ENCODE measurements around the gene ACOX3.

The ACOX3 gene

GRCh38 chr4:8368998-8369397, 71.5 kb downstream of the ACOX3 start:
- Histone ChIP-seq H3K36me3 (ENCODE audit: insufficient read depth, low read length) (no peaks in the 10 kb centered on the region; the same call in 1 of the 2 replicates), H3K27ac (ENCODE audit: low read depth, low read length, poor library complexity, severe bottlenecking) (no peak overlapping the region), H3K9me3 (ENCODE audit: low read length) (no peaks in the 10 kb centered on the region), H3K4me2 (ENCODE audit: low read length) (no peak overlapping the region), H3K4me1 (ENCODE audit: insufficient read depth, low read length, severe bottlenecking) (no peaks in the 10 kb centered on the region), H3F3A (ENCODE audit: insufficient read depth, low read length) (no peaks in the 10 kb centered on the region), H4K20me1 (ENCODE audit: insufficient read depth, low read length) (no peaks in the 10 kb centered on the region), H2AFZ (ENCODE audit: low read length) (no peak overlapping the region), H3K9ac (ENCODE audit: low read length) (no peak overlapping the region), H3K79me2 (ENCODE audit: insufficient read depth, low read length) (no peaks in the 10 kb centered on the region), H3K9me2 (ENCODE audit: low read depth, low read length) (no peaks in the 10 kb centered on the region), H3K27me3 (ENCODE audit: insufficient read depth, low read length) (no peaks in the 10 kb centered on the region), H3K4me3 (ENCODE audit: low read depth, low read length, poor library complexity, severe bottlenecking) (no peak overlapping the region)
- no peak for TF ChIP-seq EZH2 (IDR thresholded peaks at IDR 0.05; ENCODE audit: borderline replicate concordance, low read length)
- no peak for TF ChIP-seq CTCF (IDR thresholded peaks at IDR 0.05; ENCODE audit: low read length)

GRCh38 chr4:8368061-8368481, 72.5 kb downstream of the ACOX3 start:
- Histone ChIP-seq H3K79me2 (ENCODE audit: insufficient read depth, low read length) (no peaks in the 10 kb centered on the region), H3K4me1 (ENCODE audit: insufficient read depth, low read length, severe bottlenecking) (no peaks in the 10 kb centered on the region), H3K4me3 (ENCODE audit: low read depth, low read length, poor library complexity, severe bottlenecking) (no peak overlapping the region), H4K20me1 (ENCODE audit: insufficient read depth, low read length) (no peaks in the 10 kb centered on the region), H3K27me3 (ENCODE audit: insufficient read depth, low read length) (no peaks in the 10 kb centered on the region), H3K4me2 (ENCODE audit: low read length) (no peak overlapping the region), H3K9me2 (ENCODE audit: low read depth, low read length) (no peaks in the 10 kb centered on the region), H3K9ac (ENCODE audit: low read length) (no peak overlapping the region), H3K36me3 (ENCODE audit: insufficient read depth, low read length) (no peaks in the 10 kb centered on the region; the same call in 1 of the 2 replicates), H2AFZ (ENCODE audit: low read length) (no peak overlapping the region), H3K9me3 (ENCODE audit: low read length) (no peaks in the 10 kb centered on the region), H3F3A (ENCODE audit: insufficient read depth, low read length) (no peaks in the 10 kb centered on the region), H3K27ac (ENCODE audit: low read depth, low read length, poor library complexity, severe bottlenecking) (no peak overlapping the region)
- TF ChIP-seq EZH2 (IDR thresholded peaks at IDR 0.05; ENCODE audit: borderline replicate concordance, low read length) (no peak), CTCF (IDR thresholded peaks at IDR 0.05; ENCODE audit: low read length) (no peak)

- H3F3A ChIP-seq (ENCODE audit: insufficient read depth, low read length) = no peaks in the 10 kb centered on the region
- H2AFZ ChIP-seq (ENCODE audit: low read length) = no peak overlapping the region
- H3K4me3 ChIP-seq (ENCODE audit: low read depth, low read length, poor library complexity, severe bottlenecking) = no peak overlapping the region
- TF ChIP-seq CTCF (IDR thresholded peaks at IDR 0.05; ENCODE audit: low read length) = no peak
- TF ChIP-seq EZH2 (IDR thresholded peaks at IDR 0.05; ENCODE audit: borderline replicate concordance, low read length) = no peak
- H3K36me3 ChIP-seq (ENCODE audit: insufficient read depth, low read length) = no peaks in the 10 kb centered on the region; the same call in 1 of the 2 replicates
- H3K4me1 ChIP-seq (ENCODE audit: insufficient read depth, low read length, severe bottlenecking) = no peaks in the 10 kb centered on the region
- no peak overlapping the region for H3K27ac ChIP-seq (ENCODE audit: low read depth, low read length, poor library complexity, severe bottlenecking)
- H3K9me3 ChIP-seq (ENCODE audit: low read length) = no peaks in the 10 kb centered on the region
- H4K20me1 ChIP-seq (ENCODE audit: insufficient read depth, low read length) = no peaks in the 10 kb centered on the region
- no peaks in the 10 kb centered on the region for H3K9me2 ChIP-seq (ENCODE audit: low read depth, low read length)
- H3K9ac ChIP-seq (ENCODE audit: low read length) = no peak overlapping the region
- H3K4me2 ChIP-seq (ENCODE audit: low read length) = no peak overlapping the region
- no peaks in the 10 kb centered on the region for H3K79me2 ChIP-seq (ENCODE audit: insufficient read depth, low read length)
- H3K27me3 ChIP-seq (ENCODE audit: insufficient read depth, low read length) = no peaks in the 10 kb centered on the region
Measured at GRCh38 chr4:8366601-8367000, 73.9 kb downstream of the ACOX3 start.
